GM19193 (cell line): Measurements from ENCODE around the gene TIAM2.

ENCODE experiments used
- POLR2A ChIP-seq: IDR thresholded peaks from 4 replicates; pipeline ENCODE4 v1.6.1; 2011; ENCODE audit not compliant: insufficient read depth, insufficient read length; ENCODE audit errors: extremely low read depth

Gene TIAM2

GRCh38 chr6:155187994-155188706, 193.0 kb downstream of the TIAM2 start:
- TF ChIP-seq POLR2A: no peak

- TF ChIP-seq POLR2A: no peak
These were observed 193.8 kb downstream of the TIAM2 start for GRCh38 chr6:155188707-155189496.

- no peak for TF ChIP-seq POLR2A
These were observed 195.6 kb downstream of the TIAM2 start for GRCh38 chr6:155190677-155191076.

GRCh38 chr6:155193526-155193925, 198.4 kb downstream of the TIAM2 start:
- TF ChIP-seq POLR2A: no peak

GRCh38 chr6:155194399-155194798, 199.3 kb downstream of the TIAM2 start:
- TF ChIP-seq POLR2A: no peak

GRCh38 chr6:155195903-155196302, 200.8 kb downstream of the TIAM2 start:
- no peak for TF ChIP-seq POLR2A

- TF ChIP-seq POLR2A: no peak
These were observed 201.8 kb downstream of the TIAM2 start for GRCh38 chr6:155196911-155197310.

- no peak for TF ChIP-seq POLR2A
These were observed 202.8 kb downstream of the TIAM2 start for GRCh38 chr6:155197932-155198331.

- no peak for TF ChIP-seq POLR2A
These were observed 204.9 kb downstream of the TIAM2 start for GRCh38 chr6:155200012-155200411.

- TF ChIP-seq POLR2A: no peak
These were observed 206.5 kb downstream of the TIAM2 start for GRCh38 chr6:155201461-155202226.

- TF ChIP-seq POLR2A: no peak
These were observed 212.1 kb downstream of the TIAM2 start for GRCh38 chr6:155207223-155207622.

GRCh38 chr6:155212106-155212505, 217.0 kb downstream of the TIAM2 start:
- TF ChIP-seq POLR2A: no peak

- no peak for TF ChIP-seq POLR2A
These were observed 217.7 kb downstream of the TIAM2 start for GRCh38 chr6:155212616-155213380.

- TF ChIP-seq POLR2A: no peak
These were observed 218.7 kb downstream of the TIAM2 start for GRCh38 chr6:155213611-155214372.

GRCh38 chr6:155215906-155216305, 220.8 kb downstream of the TIAM2 start:
- TF ChIP-seq POLR2A: no peak
